ENCODE results near the gene SYNDIG1. TPM values are rescaled to one million over a fixed set of nuclear protein-coding genes. Genes with fewer than 3 reads are reported as not detected.
A peak's percentile ranks its signal among the peaks of the same experiment; 100 is the strongest.

The SYNDIG1 gene
- total RNA-seq, 1 experiment from 2014 or later, result 17.9 TPM

DNA sequence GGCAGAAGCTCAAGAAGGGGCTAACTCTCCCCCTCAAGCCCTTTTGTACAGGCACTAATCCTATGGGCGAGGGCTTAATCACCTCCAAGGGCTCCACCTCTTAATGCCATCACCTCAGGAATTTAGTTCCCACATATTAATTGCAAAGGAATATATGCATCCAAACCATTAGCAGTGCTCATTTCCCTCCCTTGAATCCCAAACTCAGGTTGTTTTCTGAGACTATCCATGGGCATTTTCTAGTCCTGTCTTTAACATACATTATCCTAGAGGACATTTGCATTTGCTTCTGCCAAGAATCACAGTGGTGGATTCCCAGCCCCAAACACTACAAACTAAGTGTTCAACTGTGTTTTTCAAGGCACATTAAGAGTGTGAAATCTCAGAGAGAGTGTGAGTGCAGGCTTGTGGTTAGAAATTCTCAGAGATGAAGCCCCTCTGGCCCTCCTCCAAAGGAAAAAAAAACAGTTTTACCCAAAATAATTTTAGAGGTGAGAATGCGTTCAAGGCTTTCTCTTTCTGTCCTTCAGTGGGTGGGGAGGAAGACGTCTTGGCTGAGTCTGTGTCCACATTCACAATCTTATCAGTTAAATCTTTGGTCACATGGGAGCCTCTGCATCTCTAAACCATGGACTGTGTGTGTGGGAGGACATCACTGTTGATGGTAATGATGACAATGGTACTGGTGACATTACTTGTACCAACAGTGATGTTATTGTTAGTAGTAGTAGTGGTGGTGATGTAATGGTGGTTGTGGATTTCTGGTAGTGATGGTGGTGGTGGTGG lies 59.3 kb downstream of the SYNDIG1 start:
- no TSS peak for BruUV-seq (replicated peaks)
- no peak for DNase-seq (ENCODE audit: low spot score)
- POLR2A ChIA-PET (ENCODE audit: low non-redundant PET), result no interaction called here
- no peaks in the 10 kb centered on the region for H3K9me3 ChIP-seq (ENCODE audit: low read depth, low read length, poor library complexity, severe bottlenecking)
- no peaks in the 10 kb centered on the region for H3K27me3 ChIP-seq (replicated peaks; ENCODE audit: insufficient read depth, low read depth, low read length, poor library complexity)
- no peaks in the 10 kb centered on the region for H3K36me3 ChIP-seq (ENCODE audit: insufficient read depth, low read length, poor library complexity, severe bottlenecking)
- H3K4me3 ChIP-seq (ENCODE audit: low read depth, low read length, poor library complexity, severe bottlenecking), result no peak overlapping the region
- peaks cover 4% of the 10 kb centered on the region for H3K4me1 ChIP-seq (ENCODE audit: insufficient read depth, low read length, poor library complexity, severe bottlenecking)
- intact Hi-C loops (cut with micrococcal nuclease; ENCODE audit: unreplicated experiment), result no loop called here
- CTCF ChIA-PET, result no interaction called here
- TF ChIP-seq, protein P1, sequence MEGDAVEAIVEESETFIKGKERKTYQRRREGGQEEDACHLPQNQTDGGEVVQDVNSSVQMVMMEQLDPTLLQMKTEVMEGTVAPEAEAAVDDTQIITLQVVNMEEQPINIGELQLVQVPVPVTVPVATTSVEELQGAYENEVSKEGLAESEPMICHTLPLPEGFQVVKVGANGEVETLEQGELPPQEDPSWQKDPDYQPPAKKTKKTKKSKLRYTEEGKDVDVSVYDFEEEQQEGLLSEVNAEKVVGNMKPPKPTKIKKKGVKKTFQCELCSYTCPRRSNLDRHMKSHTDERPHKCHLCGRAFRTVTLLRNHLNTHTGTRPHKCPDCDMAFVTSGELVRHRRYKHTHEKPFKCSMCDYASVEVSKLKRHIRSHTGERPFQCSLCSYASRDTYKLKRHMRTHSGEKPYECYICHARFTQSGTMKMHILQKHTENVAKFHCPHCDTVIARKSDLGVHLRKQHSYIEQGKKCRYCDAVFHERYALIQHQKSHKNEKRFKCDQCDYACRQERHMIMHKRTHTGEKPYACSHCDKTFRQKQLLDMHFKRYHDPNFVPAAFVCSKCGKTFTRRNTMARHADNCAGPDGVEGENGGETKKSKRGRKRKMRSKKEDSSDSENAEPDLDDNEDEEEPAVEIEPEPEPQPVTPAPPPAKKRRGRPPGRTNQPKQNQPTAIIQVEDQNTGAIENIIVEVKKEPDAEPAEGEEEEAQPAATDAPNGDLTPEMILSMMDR (conservative IDR thresholded peaks at IDR 0.05; ENCODE audit: low read depth, low read length), result no peak
- no peak for TF ChIP-seq EZH2 (IDR thresholded peaks at IDR 0.05; ENCODE audit: borderline replicate concordance, low read depth, low read length, poor library complexity, severe bottlenecking)
- H3K27ac ChIP-seq (ENCODE audit: low read depth, low read length, poor library complexity, severe bottlenecking), result no peak overlapping the region

DNA sequence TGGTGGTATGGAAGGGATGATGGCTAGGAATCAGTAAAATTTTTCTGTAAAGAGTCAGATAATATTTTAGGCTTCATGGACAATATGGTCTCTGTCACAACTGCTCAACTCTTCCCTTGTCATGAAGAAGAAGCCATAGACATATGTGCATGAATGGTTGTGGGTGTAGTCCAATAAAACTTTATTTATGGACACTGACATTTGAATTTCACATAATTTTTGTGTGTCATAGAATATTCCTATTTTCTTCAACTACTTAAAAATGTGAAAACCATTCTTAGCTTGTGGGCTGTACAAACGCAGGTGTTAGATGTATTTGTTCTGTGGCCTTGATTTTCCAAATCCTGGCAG lies 59.9 kb downstream of the SYNDIG1 start:
- CTCF ChIA-PET, result no interaction called here
- Histone ChIP-seq H3K27ac (ENCODE audit: low read depth, low read length, poor library complexity, severe bottlenecking) (no peak overlapping the region), H3K4me3 (ENCODE audit: low read depth, low read length, poor library complexity, severe bottlenecking) (no peak overlapping the region), H3K36me3 (ENCODE audit: insufficient read depth, low read length, poor library complexity, severe bottlenecking) (no peaks in the 10 kb centered on the region), H3K9me3 (ENCODE audit: low read depth, low read length, poor library complexity, severe bottlenecking) (no peaks in the 10 kb centered on the region), H3K4me1 (ENCODE audit: insufficient read depth, low read length, poor library complexity, severe bottlenecking) (no peaks in the 10 kb centered on the region), H3K27me3 (replicated peaks; ENCODE audit: insufficient read depth, low read depth, low read length, poor library complexity) (no peaks in the 10 kb centered on the region)
- BruUV-seq (replicated peaks), result no TSS peak
- TF ChIP-seq, protein P1 (conservative IDR thresholded peaks at IDR 0.05; ENCODE audit: low read depth, low read length), result no peak
- TF ChIP-seq EZH2 (IDR thresholded peaks at IDR 0.05; ENCODE audit: borderline replicate concordance, low read depth, low read length, poor library complexity, severe bottlenecking), result no peak
- POLR2A ChIA-PET (ENCODE audit: low non-redundant PET), result no interaction called here
- DNase-seq (ENCODE audit: low spot score), result no peak
- intact Hi-C loops (cut with micrococcal nuclease; ENCODE audit: unreplicated experiment), result no loop called here

DNA sequence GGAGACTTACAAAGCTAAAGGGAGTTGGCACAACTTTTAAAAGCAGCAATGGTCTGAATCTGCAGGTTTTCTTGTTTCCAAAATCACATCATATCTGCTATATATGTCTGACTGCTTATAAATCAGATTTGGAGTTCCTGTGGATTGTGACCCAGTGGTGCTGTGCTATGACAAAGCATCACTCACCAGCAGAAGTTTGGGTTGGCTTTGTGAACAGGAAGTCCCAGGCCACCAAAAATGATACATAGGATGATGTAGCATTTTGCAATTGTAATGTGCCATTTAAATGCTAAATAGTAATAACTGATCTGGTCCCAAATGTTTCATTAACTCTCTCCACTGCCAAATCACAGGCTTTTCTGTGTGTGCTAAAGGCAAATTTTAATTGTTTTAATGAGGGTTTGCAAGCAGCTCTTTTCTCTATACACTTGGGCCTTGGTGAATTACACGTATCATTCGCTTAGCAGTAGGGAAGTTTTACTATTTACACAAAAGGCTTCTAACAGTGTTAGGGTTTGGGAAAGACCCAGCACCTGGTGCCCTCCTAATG lies 60.8 kb downstream of the SYNDIG1 start:
- POLR2A ChIA-PET (ENCODE audit: low non-redundant PET), result no interaction called here
- CTCF ChIA-PET, result no interaction called here
- H3K9me3 ChIP-seq (ENCODE audit: low read depth, low read length, poor library complexity, severe bottlenecking), result no peaks in the 10 kb centered on the region
- TF ChIP-seq, protein P1 (conservative IDR thresholded peaks at IDR 0.05; ENCODE audit: low read depth, low read length), result no peak
- TF ChIP-seq EZH2 (IDR thresholded peaks at IDR 0.05; ENCODE audit: borderline replicate concordance, low read depth, low read length, poor library complexity, severe bottlenecking), result no peak
- no peaks in the 10 kb centered on the region for H3K27me3 ChIP-seq (replicated peaks; ENCODE audit: insufficient read depth, low read depth, low read length, poor library complexity)
- BruUV-seq (replicated peaks), result no TSS peak
- no peaks in the 10 kb centered on the region for H3K36me3 ChIP-seq (ENCODE audit: insufficient read depth, low read length, poor library complexity, severe bottlenecking)
- intact Hi-C loops (cut with micrococcal nuclease; ENCODE audit: unreplicated experiment), result no loop called here
- peak; percentile 19 for DNase-seq (ENCODE audit: low spot score)
- H3K4me1 ChIP-seq (ENCODE audit: insufficient read depth, low read length, poor library complexity, severe bottlenecking), result no peaks in the 10 kb centered on the region
- no peak overlapping the region for H3K27ac ChIP-seq (ENCODE audit: low read depth, low read length, poor library complexity, severe bottlenecking)
- no peak overlapping the region for H3K4me3 ChIP-seq (ENCODE audit: low read depth, low read length, poor library complexity, severe bottlenecking)

Data from A673 (cell line).